IPS-18c (cell line): ENCODE measurements around the gene ZNF407.
"Not testable (repeated sequence)": the region's sequence is repeated elsewhere in the genome, so short reads cannot be mapped to it uniquely, and the experiment has no call there.

ENCODE experiments used
- H3K4me3 ChIP-seq: 2 replicates; pipeline ENCODE4 v1.7.0; 2013; ENCODE audit warnings: low read depth, mild to moderate bottlenecking, low read length, moderate library complexity; ENCODE audit not compliant: insufficient read depth
- H3K9me3 ChIP-seq: one replicate; pipeline ENCODE4 v1.6.1; 2013; ENCODE audit warnings: mild to moderate bottlenecking, low read length, moderate library complexity; ENCODE audit not compliant: control insufficient read depth, insufficient read depth

Gene ZNF407, protein sequence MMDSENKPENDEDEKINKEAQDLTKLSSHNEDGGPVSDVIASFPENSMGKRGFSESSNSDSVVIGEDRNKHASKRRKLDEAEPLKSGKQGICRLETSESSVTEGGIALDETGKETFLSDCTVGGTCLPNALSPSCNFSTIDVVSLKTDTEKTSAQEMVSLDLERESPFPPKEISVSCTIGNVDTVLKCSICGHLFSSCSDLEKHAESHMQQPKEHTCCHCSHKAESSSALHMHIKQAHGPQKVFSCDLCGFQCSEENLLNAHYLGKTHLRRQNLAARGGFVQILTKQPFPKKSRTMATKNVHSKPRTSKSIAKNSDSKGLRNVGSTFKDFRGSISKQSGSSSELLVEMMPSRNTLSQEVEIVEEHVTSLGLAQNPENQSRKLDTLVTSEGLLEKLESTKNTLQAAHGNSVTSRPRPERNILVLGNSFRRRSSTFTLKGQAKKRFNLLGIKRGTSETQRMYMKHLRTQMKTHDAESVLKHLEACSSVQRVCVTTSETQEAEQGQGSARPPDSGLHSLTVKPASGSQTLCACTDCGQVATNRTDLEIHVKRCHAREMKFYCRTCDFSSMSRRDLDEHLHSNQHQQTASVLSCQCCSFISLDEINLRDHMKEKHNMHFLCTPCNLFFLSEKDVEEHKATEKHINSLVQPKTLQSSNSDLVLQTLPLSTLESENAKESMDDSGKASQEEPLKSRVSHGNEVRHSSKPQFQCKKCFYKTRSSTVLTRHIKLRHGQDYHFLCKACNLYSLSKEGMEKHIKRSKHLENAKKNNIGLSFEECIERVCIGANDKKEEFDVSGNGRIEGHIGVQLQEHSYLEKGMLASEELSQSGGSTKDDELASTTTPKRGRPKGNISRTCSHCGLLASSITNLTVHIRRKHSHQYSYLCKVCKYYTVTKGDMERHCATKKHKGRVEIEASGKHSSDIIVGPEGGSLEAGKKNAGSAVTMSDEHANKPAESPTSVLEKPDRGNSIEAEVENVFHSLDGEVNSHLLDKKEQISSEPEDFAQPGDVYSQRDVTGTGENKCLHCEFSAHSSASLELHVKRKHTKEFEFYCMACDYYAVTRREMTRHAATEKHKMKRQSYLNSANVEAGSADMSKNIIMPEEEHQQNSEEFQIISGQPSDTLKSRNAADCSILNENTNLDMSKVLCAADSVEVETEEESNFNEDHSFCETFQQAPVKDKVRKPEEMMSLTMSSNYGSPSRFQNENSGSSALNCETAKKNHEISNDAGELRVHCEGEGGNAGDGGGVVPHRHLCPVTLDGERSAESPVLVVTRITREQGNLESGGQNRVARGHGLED (N-terminal part only)

DNA sequence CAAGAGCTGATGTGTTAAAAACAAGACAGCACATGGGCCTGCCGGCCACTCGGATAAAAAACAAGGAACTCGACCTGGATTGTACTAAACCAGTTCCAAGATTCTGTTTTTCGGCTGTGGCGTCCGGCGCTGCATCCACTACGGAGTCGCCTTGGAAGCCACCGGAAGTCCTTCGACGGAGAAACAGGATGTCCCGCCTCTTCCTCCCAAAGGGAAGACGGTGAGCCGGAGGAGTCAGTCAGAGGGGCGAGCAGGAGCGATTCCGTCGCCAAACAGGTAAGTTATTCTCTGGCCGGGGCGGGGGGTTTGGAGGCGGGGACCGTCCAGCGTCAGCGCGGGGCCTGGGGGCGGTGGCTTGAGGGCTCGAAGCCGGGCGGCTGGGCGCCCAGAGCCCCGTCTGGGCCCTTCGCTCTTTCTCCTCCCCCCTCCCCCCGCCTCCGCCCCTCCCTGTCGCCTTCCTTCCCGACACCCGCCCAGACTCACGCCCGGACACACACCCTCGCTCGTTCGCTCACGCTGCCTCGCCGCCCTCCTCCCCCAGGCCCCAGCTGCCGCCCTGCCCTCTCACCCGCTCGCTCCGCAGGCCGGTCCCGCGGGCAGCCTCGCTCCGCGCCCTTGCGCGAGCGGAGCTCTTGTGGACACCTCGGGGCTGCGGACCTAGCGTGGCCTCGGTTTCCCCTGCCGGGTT lies at the start of gene ZNF407:
Gene ZNF407, plus strand, starts transcription at position 209 of the 688 bp plus-strand sequence. CDS start 33,150 bp downstream, outside the sequence.
- Histone ChIP-seq H3K9me3 (no peaks in the 10 kb centered on the region), H3K4me3 (peak within 1 kb of the TSS; percentile 90)

DNA sequence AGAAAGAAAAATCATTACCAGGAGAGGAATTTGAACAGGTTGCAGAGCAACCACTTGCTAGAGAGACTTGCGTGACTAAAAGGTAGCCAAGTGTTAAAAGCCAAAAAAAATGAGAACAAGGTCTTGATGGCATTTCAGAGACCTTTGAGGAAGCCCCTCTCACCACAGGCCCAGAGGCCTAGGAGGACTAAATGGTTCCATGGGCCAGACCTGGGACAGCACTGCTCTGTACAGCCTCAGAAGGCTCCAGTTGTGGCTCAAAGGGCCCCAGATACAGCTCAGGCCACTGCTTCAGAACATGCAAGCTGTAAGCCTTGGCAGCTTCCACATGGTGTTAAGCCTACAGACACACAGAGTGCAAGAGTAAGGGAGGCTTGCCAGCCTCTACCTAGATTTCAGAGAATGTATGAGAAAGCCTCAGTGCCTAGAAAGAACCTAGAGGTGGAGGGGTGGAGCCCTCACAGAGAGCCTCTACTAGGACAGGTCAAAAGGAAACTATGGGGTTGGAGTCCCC lies 48.0 kb upstream of the ZNF407 start:
- Histone ChIP-seq H3K4me3 (no peak overlapping the region), H3K9me3 (peaks cover 12% of the 10 kb centered on the region)

DNA sequence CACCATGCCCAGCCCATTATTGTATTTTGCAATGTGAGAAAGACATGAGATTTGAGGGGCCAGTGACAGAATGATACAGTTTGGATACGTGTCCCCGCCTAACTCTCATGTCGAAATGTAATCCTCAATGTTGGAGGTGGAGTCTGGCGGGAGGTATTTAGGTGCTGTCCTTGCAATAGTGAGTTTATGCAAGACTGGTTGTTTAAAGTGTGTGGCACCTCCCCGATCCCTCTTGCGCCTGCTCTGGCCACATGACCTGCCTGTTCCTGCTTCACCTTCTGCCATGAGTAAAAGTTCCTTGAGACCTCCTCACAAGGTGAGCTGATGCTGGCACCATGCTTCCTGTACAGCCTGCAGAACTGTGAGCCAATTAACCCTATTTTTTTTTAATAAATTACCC lies 46.8 kb upstream of the ZNF407 start:
- H3K9me3 ChIP-seq: peaks cover 14% of the 10 kb centered on the region

DNA sequence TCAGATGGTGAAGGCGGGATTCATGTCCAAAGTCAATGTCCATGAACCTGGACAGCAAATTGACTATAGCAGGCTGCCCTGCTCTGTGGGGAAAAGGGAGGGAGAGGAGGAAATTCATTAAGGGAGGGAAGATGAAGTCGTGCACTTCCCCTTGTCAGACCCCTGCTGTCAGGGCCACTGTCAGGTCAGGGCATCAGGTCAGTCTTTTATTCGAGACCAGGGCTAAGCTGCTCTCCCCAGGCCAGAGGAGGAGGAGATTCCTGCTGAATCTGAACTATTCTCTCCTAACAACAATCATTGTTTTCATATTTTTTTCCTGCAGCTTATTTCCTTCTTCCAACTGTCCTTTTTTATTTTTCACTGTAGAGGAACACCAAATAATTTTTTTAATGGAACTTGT lies 46.2 kb upstream of the ZNF407 start:
- H3K9me3 ChIP-seq: peaks cover 14% of the 10 kb centered on the region
- no peak overlapping the region for H3K4me3 ChIP-seq

More for the DNA sequence above, 46.8 kb upstream of the ZNF407 start:
- H3K4me3 ChIP-seq: no peak overlapping the region

DNA sequence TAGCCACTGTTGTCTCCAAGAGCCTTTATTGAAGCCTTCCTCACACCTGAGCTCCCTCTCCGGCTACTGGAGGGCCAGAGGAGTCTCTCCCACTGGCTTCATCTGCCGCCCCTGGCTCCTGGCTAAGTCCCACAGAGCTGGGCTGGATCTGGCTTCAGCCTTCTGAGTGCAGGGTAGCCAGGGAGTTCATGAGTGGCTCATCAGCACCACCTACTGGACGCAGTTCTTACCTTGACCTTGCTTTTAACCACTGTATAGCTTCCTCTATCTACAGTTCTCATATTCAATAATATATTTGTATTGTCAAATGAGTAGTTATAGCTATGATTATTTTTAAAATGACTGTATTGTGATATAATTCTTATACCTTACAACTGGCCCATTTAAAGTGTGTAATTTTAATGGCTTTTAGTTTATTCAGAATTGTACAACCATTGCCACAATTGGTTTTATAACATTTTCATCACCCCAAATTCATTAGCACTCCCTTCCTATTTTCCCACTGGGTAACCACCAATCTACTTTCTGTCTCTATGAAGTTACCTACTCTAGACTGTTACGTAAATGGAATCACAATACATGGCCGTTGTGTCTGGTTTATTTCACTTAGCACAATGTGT lies 45.6 kb upstream of the ZNF407 start:
- Histone ChIP-seq H3K4me3 (no peak overlapping the region), H3K9me3 (peaks cover 14% of the 10 kb centered on the region)

DNA sequence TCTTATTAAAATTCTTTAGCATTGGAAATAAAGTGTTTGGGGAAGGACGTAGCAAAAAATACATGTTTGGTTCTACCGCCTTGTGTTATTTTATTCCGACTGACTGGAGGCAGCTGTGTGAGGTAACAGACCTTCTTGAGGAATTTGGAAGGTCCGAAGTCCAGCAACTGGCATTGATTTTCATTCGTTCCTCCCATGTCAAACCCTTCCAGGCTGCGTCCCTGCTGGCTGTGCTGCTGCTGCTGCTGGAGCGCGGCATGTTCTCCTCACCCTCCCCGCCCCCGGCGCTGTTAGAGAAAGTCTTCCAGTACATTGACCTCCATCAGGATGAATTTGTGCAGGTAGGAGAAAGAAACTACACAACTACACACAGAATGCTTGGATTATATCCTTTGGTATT lies 41.5 kb upstream of the ZNF407 start:
- H3K9me3 ChIP-seq: peaks cover 2% of the 10 kb centered on the region

DNA sequence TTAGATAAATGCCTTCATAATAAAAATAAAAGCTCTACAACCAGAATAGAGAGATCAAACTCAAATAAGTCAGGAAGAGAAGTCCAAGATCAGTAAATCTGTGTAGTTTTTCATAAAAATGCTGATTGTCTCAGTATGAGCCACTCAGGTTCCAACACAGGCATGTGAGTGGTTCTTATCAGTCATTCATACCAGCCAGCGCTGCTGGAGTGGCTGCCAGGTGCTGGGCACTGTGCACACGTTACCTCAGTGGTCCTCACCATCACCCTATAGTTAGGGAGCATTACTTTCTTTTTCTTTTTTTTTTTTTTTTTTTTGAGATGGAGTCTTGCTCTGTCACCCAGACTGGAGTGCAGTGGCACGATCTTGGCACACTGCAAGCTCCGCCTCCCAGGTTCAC lies 39.6 kb upstream of the ZNF407 start:
- peaks cover 2% of the 10 kb centered on the region for H3K9me3 ChIP-seq
- H3K4me3 ChIP-seq: no peak overlapping the region

More for the DNA sequence above, 41.5 kb upstream of the ZNF407 start:
- H3K4me3 ChIP-seq: no peak overlapping the region

DNA sequence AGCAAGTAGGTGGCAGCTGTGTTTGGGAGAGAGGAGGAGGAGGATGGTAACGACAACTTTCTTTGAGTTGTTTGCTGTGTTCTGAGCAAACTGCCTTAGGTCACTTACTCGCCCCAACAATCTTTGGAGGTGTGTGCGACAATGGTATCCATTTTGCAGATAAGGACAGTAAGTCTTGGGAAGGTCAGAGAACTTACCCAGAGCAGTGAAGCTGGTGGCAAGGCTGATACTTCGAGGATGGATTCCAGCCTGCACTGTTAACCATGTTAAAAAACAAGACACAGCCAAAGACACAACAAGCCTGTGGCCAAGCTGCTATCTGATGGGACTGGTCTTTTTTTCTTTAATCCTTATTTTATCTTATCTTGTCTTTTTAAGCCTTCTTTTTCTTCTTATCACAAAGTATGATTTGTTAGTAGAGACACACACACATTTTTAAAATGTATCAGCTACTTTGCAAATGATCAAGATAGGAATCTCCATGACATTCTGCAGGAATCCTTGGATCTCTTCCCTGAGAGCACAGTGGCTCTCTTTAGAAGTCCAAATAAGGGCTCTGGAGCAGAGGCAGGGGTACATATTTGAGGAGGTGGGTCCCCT lies 35.4 kb upstream of the ZNF407 start:
- peaks cover 3% of the 10 kb centered on the region for H3K9me3 ChIP-seq

DNA sequence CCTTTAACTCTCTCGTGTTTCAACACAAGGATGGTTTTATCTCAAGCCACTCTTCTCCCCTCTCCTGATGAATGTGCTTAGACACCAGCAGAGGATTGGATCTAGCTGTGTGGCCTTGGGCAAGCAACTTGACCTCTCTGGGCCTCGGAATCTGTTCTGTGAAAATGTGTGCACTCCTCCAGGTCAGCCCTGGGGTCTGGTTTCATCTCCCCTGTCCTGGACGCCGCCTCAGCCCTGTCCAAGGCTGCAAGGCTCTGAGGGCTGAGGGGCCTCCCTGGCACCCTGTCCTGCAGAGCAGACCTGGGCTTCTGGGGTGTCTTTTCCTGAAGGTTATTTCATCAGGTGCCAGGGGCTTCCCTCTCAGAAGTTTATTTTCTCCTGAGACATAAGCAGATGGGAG lies 34.9 kb upstream of the ZNF407 start:
- H3K4me3 ChIP-seq: no peak overlapping the region

More for the DNA sequence above, 35.4 kb upstream of the ZNF407 start:
- H3K4me3 ChIP-seq: no peak overlapping the region

DNA sequence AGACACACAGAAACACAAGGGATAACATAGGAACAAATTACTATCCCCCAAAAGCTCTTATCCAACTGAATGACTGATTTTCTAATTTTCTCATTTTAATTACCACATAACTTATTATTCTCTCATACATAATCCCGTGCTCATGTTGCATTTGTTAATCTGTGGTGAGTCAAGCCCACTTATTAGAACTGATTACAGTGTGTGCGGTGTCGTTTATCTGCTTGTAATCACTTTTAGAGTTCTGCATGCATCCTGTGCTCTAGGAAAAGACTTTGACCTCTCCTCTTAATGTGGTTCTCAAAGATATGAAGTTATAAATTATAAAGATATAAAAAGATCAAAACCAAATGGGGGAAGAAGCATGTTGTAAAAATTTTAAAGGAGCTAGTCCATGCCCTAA lies 33.7 kb upstream of the ZNF407 start:
- H3K4me3 ChIP-seq: no peak overlapping the region
- H3K9me3 ChIP-seq: peaks cover 3% of the 10 kb centered on the region

More for the DNA sequence above, 34.9 kb upstream of the ZNF407 start:
- H3K9me3 ChIP-seq: peaks cover 3% of the 10 kb centered on the region

DNA sequence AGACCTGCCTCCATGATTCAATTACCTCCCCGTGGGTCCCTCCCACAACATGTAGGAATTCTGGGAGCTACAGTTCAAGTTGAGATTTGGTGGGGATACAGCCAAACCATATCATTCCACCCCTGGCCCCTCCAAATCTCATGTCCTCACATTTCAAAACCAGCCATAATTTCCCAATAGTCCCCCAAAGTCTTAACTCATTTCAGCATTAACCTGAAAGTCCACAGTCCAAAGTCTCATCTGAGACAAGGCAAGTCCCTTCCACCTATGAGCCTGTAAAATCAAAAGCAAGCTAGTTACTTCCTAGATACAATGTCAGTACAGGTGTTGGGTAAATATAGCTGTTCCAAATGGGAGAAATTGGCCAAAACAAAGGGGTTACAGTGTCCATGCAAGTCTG lies 32.5 kb upstream of the ZNF407 start:
- not testable (repeated sequence) for H3K4me3 ChIP-seq, H3K9me3 ChIP-seq

DNA sequence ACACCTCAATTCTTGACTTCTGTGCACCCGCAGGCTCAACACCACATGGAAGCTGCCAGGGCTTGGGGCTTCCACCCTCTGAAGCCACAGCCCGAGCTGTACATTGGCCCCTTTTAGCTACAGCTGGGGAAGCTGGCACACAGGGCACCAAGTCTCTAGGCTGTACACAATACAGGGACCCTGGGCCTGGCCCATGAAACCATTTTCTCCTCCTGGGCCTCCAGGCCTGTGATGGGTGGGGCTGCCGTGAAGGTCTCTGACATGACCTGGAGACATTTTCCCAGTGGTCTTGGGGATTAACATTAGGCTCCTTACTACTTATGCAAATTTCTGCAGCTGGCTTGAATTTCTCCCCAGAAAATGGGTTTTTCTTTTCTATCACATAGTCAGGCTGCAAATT lies 31.7 kb upstream of the ZNF407 start:
- H3K4me3 ChIP-seq, H3K9me3 ChIP-seq: not testable (repeated sequence)

DNA sequence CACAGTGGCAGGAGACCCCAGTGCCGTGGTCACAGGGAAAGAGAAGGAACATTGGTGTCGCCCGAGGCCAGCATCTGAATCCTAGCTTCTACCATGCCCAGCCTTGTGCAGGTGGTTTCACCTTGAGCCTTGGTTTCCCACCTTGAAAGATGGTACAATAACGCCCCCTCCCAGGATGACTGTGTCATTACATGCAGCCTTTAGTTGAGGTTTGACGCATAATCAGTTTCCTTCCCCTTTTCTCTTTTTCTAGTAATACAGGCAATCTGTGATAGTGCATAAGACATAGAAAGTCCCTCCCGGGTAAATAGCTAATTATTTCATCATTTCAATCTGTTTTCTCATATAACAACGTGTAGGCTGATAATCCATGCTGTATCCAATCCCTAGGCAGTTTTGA lies 29.8 kb upstream of the ZNF407 start:
- H3K9me3 ChIP-seq: peaks cover 3% of the 10 kb centered on the region
- H3K4me3 ChIP-seq: no peak overlapping the region

DNA sequence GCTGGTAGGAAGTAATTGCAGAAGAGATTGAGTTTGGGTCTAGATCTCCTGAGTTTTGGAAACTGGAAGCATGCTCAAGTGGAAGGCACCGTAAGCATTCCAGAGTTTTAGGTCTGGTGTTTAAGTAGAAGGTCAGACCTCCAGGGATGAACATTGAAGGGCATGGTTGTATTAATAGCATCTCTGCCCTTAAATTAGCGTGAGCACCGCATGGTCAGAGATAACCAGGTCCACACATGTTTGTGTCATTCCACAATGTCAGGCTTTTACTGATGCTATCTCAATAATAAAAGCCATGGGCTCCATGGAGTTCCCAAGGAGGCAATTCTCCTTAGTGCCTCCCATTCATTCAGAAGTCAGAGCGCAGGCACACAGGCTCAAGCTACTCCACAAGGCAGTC lies 28.3 kb upstream of the ZNF407 start:
- H3K4me3 ChIP-seq: no peak overlapping the region
- H3K9me3 ChIP-seq: peaks cover 3% of the 10 kb centered on the region

DNA sequence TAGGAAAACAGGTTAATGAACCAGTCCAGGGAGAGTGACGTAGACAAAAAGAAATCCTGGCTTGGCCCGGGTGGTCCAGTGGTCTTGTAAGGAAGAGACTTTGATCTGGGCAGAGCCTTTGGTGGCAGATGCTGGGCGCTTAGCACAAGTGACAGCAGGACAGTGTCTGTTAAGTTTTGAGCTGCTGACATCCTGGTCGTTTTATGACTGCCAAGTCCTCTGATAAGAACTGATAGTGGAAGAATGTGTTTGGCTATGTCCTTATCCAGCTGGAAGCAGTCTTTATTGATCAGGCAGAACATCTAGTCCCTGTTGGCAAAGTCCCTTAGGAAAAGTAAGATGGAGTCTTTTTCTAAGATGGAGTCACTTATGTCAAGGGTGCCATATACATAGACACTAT lies 27.4 kb upstream of the ZNF407 start:
- Histone ChIP-seq H3K9me3 (peaks cover 3% of the 10 kb centered on the region), H3K4me3 (no peak overlapping the region)
